ENCODE measurements around the gene FERMT3.
A peak's percentile ranks its signal among the peaks of the same experiment; 100 is the strongest.

Gene FERMT3

DNA sequence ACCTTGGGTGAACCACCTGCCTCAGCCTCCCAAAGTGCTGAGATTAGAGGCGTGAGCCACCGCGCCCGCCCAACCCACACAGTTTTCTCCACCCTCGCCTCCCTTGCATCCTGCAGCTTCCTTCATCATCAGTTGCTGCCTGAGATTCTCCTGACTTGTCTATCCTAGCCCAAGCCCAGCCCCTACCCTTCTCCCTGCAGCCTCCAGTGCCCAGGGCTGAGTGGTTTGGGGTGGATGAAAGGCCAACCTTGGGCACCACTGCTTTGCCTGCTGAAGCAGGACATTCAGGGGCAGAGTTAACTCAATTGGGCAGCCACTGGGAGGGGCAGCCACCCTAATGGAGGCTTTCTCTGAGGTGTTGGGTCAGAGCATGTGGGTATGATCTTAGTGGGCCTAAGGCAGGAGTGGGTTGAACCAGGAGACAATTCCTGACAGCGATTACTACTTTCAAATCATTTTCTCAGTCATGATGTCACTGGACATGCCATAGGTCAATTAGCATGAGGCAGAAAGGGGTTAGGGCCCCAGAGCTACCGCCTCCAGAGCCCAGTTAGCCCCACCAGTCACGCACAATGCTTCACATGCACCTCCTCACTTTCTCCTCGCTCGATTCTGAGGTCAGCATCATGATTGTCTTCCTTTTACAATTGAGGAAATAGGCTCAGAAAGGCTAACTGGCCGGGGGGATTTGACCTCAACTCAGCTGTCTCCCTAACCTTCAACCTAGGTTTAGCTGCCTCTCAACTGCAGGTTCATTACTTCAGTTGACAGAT, 33.3 kb downstream of the FERMT3 start:
- no peak overlapping the region for H3K4me3 ChIP-seq (ENCODE audit: low read depth, low read length)
- no peak for DNase-seq (ENCODE audit: low read depth, low spot score)
- in situ Hi-C loops (cut with HindIII; ENCODE audit: low sequenced_read_pairs), result no loop called here
- no peak for TF ChIP-seq CTCF (IDR thresholded peaks at IDR 0.05; ENCODE audit: low read depth, low read length)

DNA sequence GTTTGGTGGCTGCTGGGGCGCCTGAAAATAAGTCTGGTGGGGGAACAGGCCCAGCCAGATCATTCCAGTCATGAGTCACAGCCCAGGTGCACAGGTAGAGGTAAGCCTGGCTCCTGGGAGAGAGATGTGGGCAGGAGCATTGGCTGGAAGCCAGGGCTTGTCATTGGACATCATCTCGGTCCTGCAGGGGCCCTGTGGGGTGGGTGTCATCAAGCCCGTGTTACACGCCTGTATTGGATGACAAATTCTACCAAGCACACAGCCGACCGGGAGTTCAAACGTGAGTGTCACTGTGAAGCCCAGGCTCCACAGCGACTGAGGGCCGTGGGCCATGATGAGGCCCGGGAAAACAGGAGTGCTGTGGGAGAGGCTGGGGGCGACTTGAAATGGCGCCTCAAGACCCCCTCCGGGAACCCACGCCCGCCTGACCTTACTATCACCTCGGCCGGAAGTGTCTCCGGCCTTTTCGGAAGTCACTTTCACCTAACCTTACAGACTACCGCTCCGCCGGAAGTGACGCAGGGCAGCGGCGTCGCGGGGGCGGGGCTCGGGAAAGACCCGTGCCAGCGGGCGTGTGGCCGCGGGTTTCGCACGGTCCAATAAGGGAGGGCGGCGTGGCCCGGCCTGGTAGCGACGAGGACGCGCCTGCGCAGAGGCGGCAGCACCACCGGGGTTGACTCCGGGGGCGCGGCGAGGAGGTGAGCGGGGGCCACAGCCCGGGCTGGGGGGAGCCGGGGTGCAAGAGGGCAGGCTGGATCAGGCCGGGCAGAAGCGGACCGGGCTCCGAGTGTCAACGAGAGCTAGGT, 34.1 kb downstream of the FERMT3 start, which contains the start of gene FKBP2:
TSS of gene FKBP2 (plus strand) at position 661 of the 806 bp plus-strand sequence. CDS start 1,293 bp downstream, outside the sequence.
- no peak for TF ChIP-seq CTCF (IDR thresholded peaks at IDR 0.05; ENCODE audit: low read depth, low read length)

DNA sequence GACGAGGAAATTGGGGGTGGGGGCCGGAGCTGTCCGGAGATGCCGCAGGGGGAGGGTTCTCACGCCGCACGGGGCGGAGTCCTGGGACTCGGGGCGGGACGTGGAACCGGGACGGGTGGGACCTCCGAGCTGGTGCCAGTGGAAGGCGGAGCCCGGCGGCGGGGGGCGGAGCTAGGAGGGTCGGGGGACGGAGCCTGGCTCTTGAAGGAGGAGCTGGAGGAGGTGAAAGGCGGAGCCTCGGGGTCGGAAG, 34.6 kb downstream of the FERMT3 start:
- no peak for TF ChIP-seq CTCF (IDR thresholded peaks at IDR 0.05; ENCODE audit: low read depth, low read length)
- in situ Hi-C loops (cut with HindIII; ENCODE audit: low sequenced_read_pairs), result no loop called here
- peak; percentile 100 for DNase-seq (ENCODE audit: low read depth, low spot score)
- peak overlapping the region; percentile 83 for H3K4me3 ChIP-seq (ENCODE audit: low read depth, low read length)

More for the DNA sequence above, 34.1 kb downstream of the FERMT3 start, which contains the start of gene FKBP2:
- peak; percentile 98 for DNase-seq (ENCODE audit: low read depth, low spot score)
- in situ Hi-C loops (cut with HindIII; ENCODE audit: low sequenced_read_pairs), result no loop called here
- H3K4me3 ChIP-seq (ENCODE audit: low read depth, low read length), result peak within 1 kb of the TSS; percentile 83

GRCh38 chr11:64241491-64242374, 35.2 kb downstream of the FERMT3 start:
- in situ Hi-C loops (cut with HindIII; ENCODE audit: low sequenced_read_pairs), result no loop called here
- DNase-seq (ENCODE audit: low read depth, low spot score), result no peak
- TF ChIP-seq CTCF (IDR thresholded peaks at IDR 0.05; ENCODE audit: low read depth, low read length), result no peak
- peak overlapping the region; percentile 83 for H3K4me3 ChIP-seq (ENCODE audit: low read depth, low read length)

DNA sequence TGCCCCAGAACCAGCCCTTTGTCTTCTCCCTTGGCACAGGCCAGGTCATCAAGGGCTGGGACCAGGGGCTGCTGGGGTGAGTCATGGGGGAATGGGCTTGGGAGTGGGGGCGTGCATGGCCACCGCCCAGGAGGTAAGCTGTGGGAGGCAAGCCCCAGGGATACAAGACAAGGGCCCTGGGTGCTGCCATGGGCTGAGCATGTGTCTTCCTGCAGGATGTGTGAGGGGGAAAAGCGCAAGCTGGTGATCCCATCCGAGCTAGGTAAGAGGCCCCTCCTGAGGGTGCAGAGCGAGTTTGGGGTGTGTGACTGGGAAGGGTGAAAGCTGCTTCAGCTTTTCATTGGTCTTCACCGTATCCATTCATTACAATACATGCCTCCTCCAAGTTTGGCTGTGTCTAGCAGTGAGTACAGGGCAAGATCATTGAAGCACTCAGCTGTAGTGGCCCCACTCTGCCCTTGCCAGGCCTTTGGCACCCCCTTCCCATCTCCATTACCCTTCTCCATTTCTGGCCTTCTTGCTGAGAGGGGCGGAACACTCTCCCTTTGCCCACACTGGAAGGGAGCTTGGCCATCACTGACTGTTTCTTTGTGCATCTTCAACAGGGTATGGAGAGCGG, 36.8 kb downstream of the FERMT3 start:
- TF ChIP-seq CTCF (IDR thresholded peaks at IDR 0.05; ENCODE audit: low read depth, low read length), result no peak
- no peak overlapping the region for H3K4me3 ChIP-seq (ENCODE audit: low read depth, low read length)
- DNase-seq (ENCODE audit: low read depth, low spot score), result no peak
- in situ Hi-C loops (cut with HindIII; ENCODE audit: low sequenced_read_pairs), result no loop called here

DNA sequence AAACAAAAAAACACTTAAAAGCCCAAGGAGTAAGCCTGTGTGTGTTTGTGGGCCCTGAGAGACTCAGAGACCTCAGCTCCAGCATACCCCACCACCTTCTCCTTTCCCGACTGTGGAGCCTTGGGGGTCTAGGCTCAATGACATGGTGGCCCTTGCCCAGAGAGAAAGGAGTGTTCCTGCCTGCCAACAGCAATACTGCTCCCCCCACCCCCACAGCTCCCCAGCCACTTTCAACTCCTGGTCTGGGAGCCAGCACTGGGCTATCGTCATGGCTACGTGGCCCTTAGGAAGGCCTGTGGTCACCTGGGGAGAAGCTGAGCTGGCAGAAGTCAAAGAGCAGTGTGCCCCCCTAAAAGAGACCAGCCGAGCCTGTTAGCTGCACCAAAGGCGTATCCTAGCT, 37.6 kb downstream of the FERMT3 start:
- no peak for TF ChIP-seq CTCF (IDR thresholded peaks at IDR 0.05; ENCODE audit: low read depth, low read length)
- DNase-seq (ENCODE audit: low read depth, low spot score), result no peak
- in situ Hi-C loops (cut with HindIII; ENCODE audit: low sequenced_read_pairs), result no loop called here
- no peak overlapping the region for H3K4me3 ChIP-seq (ENCODE audit: low read depth, low read length)

All from astrocyte of the spinal cord (primary cell).